ENCODE results near the gene CLTA. TPM values are rescaled to one million over a fixed set of nuclear protein-coding genes. Genes with fewer than 3 reads are reported as not detected.

The CLTA gene
- total and polyA plus RNA-seq, 11 donors: 40.8 to 139 (median 61.8) TPM

GRCh38 chr9:36169166-36169565, 21.6 kb upstream of the CLTA start, which contains the start of gene CCIN:
CCIN (plus strand) TSS chr9:36169388; CDS start chr9:36169503, 115 bp downstream.
- DNase-seq: no peak
- H3K4me3 ChIP-seq: no peak within 1 kb of the TSS
- no peaks in the 10 kb centered on the region for H3K36me3 ChIP-seq
- H3K27me3 ChIP-seq: peaks cover 0 to 4% (median 0%) of the 10 kb centered on the region in 9 donors
- no peak within 1 kb of the TSS for H3K27ac ChIP-seq
- intact Hi-C loops (cut with DNase I): loop anchor here in 5 of 10 donors (5.0 to 10.0 kb wide), 4 partner anchors 67 to 214 kb away; partner anchors contain the start of gene OR2S2 (in 3 of the 5)
- WGBS, 4 donors: 89 to 91% (median 90%) methylated on average over 6 of the region's 6 CpGs
- TF ChIP-seq CTCF (IDR thresholded peaks at IDR 0.05) (no peak), POLR2A (IDR thresholded peaks at IDR 0.05) (no peak)
- no peaks in the 10 kb centered on the region for H3K9me3 ChIP-seq
- no peak for ATAC-seq
- H3K4me1 ChIP-seq: peaks cover 0 to 23% (median 7%) of the 10 kb centered on the region in 12 donors

DNA sequence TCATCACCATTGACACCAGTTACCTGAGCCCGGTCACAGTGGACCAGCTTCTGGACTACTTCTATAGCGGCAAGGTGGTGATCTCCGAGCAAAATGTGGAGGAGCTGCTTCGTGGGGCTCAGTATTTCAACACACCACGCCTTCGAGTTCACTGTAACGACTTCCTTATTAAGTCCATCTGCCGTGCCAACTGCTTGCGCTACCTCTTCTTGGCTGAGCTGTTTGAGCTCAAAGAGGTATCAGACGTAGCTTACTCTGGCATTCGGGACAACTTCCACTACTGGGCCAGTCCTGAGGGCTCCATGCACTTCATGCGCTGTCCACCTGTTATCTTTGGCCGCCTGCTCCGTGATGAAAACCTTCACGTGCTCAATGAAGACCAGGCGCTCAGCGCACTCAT, 21.0 kb upstream of the CLTA start:
- Histone ChIP-seq H3K27ac (no peak overlapping the region), H3K4me1 (peaks cover 0 to 20% (median 7%) of the 10 kb centered on the region in 12 donors), H3K36me3 (no peaks in the 10 kb centered on the region), H3K27me3 (peaks cover 0 to 4% (median 0%) of the 10 kb centered on the region in 9 donors), H3K9me3 (no peaks in the 10 kb centered on the region), H3K4me3 (no peak overlapping the region)
- DNase-seq (no peak), ATAC-seq (no peak)
- TF ChIP-seq CTCF (IDR thresholded peaks at IDR 0.05) (no peak), POLR2A (IDR thresholded peaks at IDR 0.05) (no peak)
- WGBS, 4 donors: 94 to 96% (median 95%) methylated on average over 15 to 17 of the region's 17 CpGs
- intact Hi-C loops (cut with DNase I): loop anchor here in 5 of 10 donors (5.0 to 10.0 kb wide), 5 partner anchors 45 to 215 kb away; partner anchors contain the start of gene OR2S2 (in 3 of the 5)

- Histone ChIP-seq H3K9me3 (no peaks in the 10 kb centered on the region), H3K27ac (no peak overlapping the region), H3K4me3 (no peak overlapping the region), H3K27me3 (peaks cover 0 to 4% (median 0%) of the 10 kb centered on the region in 9 donors), H3K4me1 (peaks cover 0 to 13% (median 7%) of the 10 kb centered on the region in 12 donors), H3K36me3 (no peaks in the 10 kb centered on the region)
- DNase-seq (no peak), ATAC-seq (no peak)
- 92 to 96% (median 95%) methylated on average over 11 to 13 of the region's 13 CpGs for WGBS, 4 donors
- no peak for TF ChIP-seq CTCF (IDR thresholded peaks at IDR 0.05)
- no peak for TF ChIP-seq POLR2A (IDR thresholded peaks at IDR 0.05)
- intact Hi-C loops (cut with DNase I): loop anchor here in 1 of 10 donors (10.0 kb wide), 1 partner anchor 46 kb away; no protein-coding TSS in a partner anchor
These were observed 20.2 kb upstream of the CLTA start for GRCh38 chr9:36170531-36170930.

GRCh38 chr9:36173861-36174260, 16.9 kb upstream of the CLTA start:
- TF ChIP-seq POLR2A (IDR thresholded peaks at IDR 0.05) (no peak), CTCF (IDR thresholded peaks at IDR 0.05) (no peak)
- Histone ChIP-seq H3K36me3 (no peaks in the 10 kb centered on the region), H3K27ac (no peak overlapping the region), H3K4me3 (no peak overlapping the region), H3K9me3 (no peaks in the 10 kb centered on the region), H3K27me3 (no peaks in the 10 kb centered on the region), H3K4me1 (no peaks in the 10 kb centered on the region)
- 90 to 99% (median 96%) methylated on average over 2 of the region's 2 CpGs for WGBS, 4 donors
- intact Hi-C loops (cut with DNase I): loop anchor here in 1 of 10 donors (10.0 kb wide), 1 partner anchor 49 kb away; no protein-coding TSS in a partner anchor
- DNase-seq (no peak), ATAC-seq (no peak)

Measured in heart left ventricle (tissue), 16 donors.